22Rv1 (cell line): Measurements from ENCODE around the gene CDIPT.

Experiments
- CTCF ChIP-seq: fragments of 450-650 bp; IDR thresholded peaks from 2 replicates; pipeline ENCODE4 v1.5.1; 2017; ENCODE audit warnings: mild to moderate bottlenecking
- ZFX ChIP-seq: fragments of 450-650 bp; IDR thresholded peaks from 2 replicates; pipeline ENCODE4 v1.6.1; 2017; ENCODE audit warnings: antibody characterized with exemption, borderline replicate concordance

- TF ChIP-seq CTCF (no peak), ZFX (no peak)
Observed at GRCh38 chr16:29912087-29912486, 49.1 kb upstream of the CDIPT start.
